KMS-11 (cell line): ENCODE results near the gene C19orf53.

ENCODE experiments used
- H2AFZ ChIP-seq: fragments of 200-600 bp; sonication (generic); 2 replicates; pipeline ENCODE4 v1.6.1; 2016; ENCODE audit warnings: antibody characterized with exemption, mixed run types, low read depth
- H3K27ac ChIP-seq: fragments of 200-600 bp; sonication (generic); 2 replicates; pipeline ENCODE4 v1.6.1; 2016; ENCODE audit warnings: mild to moderate bottlenecking, mixed run types
- H3K27me3 ChIP-seq: fragments of 200-600 bp; sonication (generic); 2 replicates; pipeline ENCODE4 v1.6.1; 2017; ENCODE audit warnings: mild to moderate bottlenecking, low read depth, mixed run types, moderate library complexity; ENCODE audit not compliant: insufficient read depth
- H3K36me3 ChIP-seq: fragments of 200-600 bp; sonication (generic); 2 replicates; pipeline ENCODE4 v1.6.1; 2017; ENCODE audit warnings: mild to moderate bottlenecking, mixed run types; ENCODE audit not compliant: insufficient read depth
- H3K4me1 ChIP-seq: fragments of 200-600 bp; sonication (generic); 2 replicates; pipeline ENCODE4 v1.6.1; 2016; ENCODE audit warnings: mild to moderate bottlenecking, low read depth, mixed run types; ENCODE audit not compliant: poor library complexity, severe bottlenecking
- H3K4me2 ChIP-seq: fragments of 200-600 bp; sonication (generic); 2 replicates; pipeline ENCODE4 v1.7.0; 2016; ENCODE audit warnings: mild to moderate bottlenecking, mixed run types
- H3K4me3 ChIP-seq: fragments of 200-600 bp; sonication (generic); IDR thresholded peaks from 2 replicates; pipeline ENCODE4 v1.6.1; 2017; ENCODE audit warnings: low read depth, low read length, mixed read lengths; ENCODE audit not compliant: insufficient read depth
- H3K79me2 ChIP-seq: fragments of 200-600 bp; sonication (generic); 2 replicates; pipeline ENCODE4 v1.6.1; 2016; ENCODE audit warnings: low read depth, mixed run types; ENCODE audit not compliant: insufficient read depth
- H3K9ac ChIP-seq: fragments of 200-600 bp; sonication (generic); 2 replicates; pipeline ENCODE4 v1.6.1; 2016; ENCODE audit warnings: mild to moderate bottlenecking, mixed run types
- H4K20me1 ChIP-seq: fragments of 200-600 bp; sonication (generic); 2 replicates; pipeline ENCODE4 v1.6.1; 2016; ENCODE audit warnings: mild to moderate bottlenecking, mixed run types; ENCODE audit not compliant: insufficient read depth
- TF ChIP-seq, protein P1 (sequence below): fragments of 200-600 bp; sonication (generic); conservative IDR thresholded peaks from 2 replicates; pipeline ENCODE4 v1.6.1; 2017; ENCODE audit warnings: low read depth, mild to moderate bottlenecking, antibody characterized with exemption, low read length, moderate library complexity, mixed read lengths

C19orf53 gene

DNA sequence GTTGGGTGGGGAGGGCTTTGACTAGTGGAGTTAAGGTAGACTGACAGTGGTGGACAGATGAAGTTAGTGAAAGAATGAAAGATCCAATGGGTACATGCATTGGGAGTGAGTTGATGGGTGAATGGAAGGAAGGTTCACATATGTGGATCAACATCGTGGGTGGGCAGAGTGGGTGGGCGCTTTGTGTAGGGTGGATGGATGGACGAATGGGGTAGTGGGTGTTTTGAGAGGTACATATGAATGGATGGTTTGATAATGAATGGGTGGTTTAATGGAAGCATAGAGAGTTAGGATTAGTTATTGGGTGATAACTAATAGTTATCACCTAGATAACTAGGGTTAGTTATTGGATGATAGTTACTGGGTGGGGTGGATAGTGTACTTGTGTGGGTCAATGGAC lies 32.5 kb downstream of the C19orf53 start:
- Histone ChIP-seq H2AFZ (no peak overlapping the region), H3K4me3 (no peak overlapping the region), H3K36me3 (no peaks in the 10 kb centered on the region), H3K4me2 (no peak overlapping the region), H3K27ac (no peak overlapping the region), H3K79me2 (no peaks in the 10 kb centered on the region), H4K20me1 (no peaks in the 10 kb centered on the region), H3K27me3 (no peaks in the 10 kb centered on the region), H3K9ac (no peak overlapping the region), H3K4me1 (no peaks in the 10 kb centered on the region)
- TF ChIP-seq, protein P1, sequence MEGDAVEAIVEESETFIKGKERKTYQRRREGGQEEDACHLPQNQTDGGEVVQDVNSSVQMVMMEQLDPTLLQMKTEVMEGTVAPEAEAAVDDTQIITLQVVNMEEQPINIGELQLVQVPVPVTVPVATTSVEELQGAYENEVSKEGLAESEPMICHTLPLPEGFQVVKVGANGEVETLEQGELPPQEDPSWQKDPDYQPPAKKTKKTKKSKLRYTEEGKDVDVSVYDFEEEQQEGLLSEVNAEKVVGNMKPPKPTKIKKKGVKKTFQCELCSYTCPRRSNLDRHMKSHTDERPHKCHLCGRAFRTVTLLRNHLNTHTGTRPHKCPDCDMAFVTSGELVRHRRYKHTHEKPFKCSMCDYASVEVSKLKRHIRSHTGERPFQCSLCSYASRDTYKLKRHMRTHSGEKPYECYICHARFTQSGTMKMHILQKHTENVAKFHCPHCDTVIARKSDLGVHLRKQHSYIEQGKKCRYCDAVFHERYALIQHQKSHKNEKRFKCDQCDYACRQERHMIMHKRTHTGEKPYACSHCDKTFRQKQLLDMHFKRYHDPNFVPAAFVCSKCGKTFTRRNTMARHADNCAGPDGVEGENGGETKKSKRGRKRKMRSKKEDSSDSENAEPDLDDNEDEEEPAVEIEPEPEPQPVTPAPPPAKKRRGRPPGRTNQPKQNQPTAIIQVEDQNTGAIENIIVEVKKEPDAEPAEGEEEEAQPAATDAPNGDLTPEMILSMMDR: no peak

DNA sequence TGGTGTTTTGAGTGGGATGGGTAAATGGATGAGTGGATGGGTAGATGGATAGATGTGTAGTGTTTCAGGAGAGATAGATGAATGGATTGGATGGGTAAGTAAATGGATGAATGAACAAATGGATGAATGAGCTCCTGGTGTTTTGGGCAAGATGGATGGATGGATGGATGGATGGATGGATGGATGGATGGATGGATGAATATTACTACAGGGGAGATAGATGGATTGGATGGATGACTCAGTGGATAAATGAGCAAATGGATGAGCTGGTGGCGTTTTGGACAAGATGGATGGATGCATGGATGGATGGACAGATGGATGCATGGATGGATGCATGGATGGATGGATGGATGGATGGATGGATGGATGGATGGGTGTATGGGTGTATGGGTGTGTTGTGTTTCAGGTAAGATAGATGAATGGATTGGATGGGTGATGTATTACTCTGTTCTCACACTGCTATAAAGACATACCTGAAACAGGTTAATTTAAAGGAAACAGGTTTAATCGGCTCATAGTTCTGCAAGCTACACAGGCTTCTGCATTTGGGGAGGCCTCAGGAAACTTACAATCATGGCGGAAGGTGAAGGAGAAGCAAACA lies 33.3 kb downstream of the C19orf53 start:
- Histone ChIP-seq H4K20me1 (no peaks in the 10 kb centered on the region), H3K27ac (no peak overlapping the region), H3K4me2 (no peak overlapping the region), H3K9ac (no peak overlapping the region), H2AFZ (no peak overlapping the region), H3K4me1 (no peaks in the 10 kb centered on the region), H3K79me2 (no peaks in the 10 kb centered on the region), H3K4me3 (no peak overlapping the region), H3K27me3 (no peaks in the 10 kb centered on the region), H3K36me3 (no peaks in the 10 kb centered on the region)
- TF ChIP-seq, protein P1: no peak

DNA sequence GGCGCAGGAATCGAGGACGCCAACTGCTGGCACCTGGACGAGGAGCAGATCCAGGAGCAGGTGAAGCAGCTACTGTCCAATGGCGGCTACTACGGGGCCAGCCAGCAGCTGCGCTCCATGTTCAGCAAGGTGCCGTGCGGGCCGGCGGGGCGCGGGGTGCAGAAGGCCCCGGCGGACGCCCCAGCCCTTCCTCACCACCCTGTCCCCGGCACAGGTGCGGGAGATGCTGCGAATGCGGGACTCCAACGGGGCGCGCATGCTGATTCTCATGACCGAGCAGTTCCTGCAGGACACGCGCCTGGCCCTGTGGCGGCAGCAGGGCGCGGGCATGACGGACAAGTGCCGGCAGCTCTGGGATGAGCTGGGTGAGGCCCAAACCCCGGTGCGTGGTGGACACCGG lies 34.6 kb downstream of the C19orf53 start:
- H2AFZ ChIP-seq: no peak overlapping the region
- TF ChIP-seq, protein P1: no peak
- no peak overlapping the region for H3K27ac ChIP-seq
- no peaks in the 10 kb centered on the region for H4K20me1 ChIP-seq
- H3K79me2 ChIP-seq: no peaks in the 10 kb centered on the region
- H3K4me3 ChIP-seq: no peak overlapping the region
- no peaks in the 10 kb centered on the region for H3K4me1 ChIP-seq
- H3K36me3 ChIP-seq: no peaks in the 10 kb centered on the region
- no peak overlapping the region for H3K9ac ChIP-seq
- no peak overlapping the region for H3K4me2 ChIP-seq
- no peaks in the 10 kb centered on the region for H3K27me3 ChIP-seq

DNA sequence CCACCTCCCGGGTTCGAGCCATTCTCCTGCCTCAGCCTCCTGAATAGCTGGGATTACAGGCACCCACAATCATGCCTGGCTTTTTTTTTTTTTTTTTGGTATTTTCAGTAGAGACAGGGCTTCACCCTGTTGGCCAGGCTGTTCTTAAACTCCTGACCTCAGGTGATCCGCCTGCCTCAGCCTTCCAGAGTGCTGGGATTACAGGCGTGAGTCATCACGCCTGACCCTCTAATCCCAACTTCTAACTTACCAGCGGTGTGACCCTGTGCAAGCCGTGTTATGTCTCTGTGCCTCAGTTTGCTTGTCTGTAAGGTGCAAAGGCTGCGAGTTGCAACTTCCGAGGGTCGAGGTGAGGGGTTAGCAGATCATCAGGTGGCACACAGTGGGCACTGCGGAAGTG lies 38.3 kb downstream of the C19orf53 start:
- H3K27ac ChIP-seq: no peak overlapping the region
- H3K79me2 ChIP-seq: no peaks in the 10 kb centered on the region
- no peaks in the 10 kb centered on the region for H4K20me1 ChIP-seq
- TF ChIP-seq, protein P1: no peak
- H3K4me1 ChIP-seq: no peaks in the 10 kb centered on the region
- no peak overlapping the region for H3K4me3 ChIP-seq
- no peak overlapping the region for H2AFZ ChIP-seq
- no peaks in the 10 kb centered on the region for H3K27me3 ChIP-seq
- no peak overlapping the region for H3K9ac ChIP-seq
- H3K4me2 ChIP-seq: no peak overlapping the region
- H3K36me3 ChIP-seq: no peaks in the 10 kb centered on the region
